Parathyroid adenoma (tissue), 2 donors: Measurements from ENCODE around the gene RRP1.
"Not testable (repeated sequence)": the region's sequence is repeated elsewhere in the genome, so short reads cannot be mapped to it uniquely, and the experiment has no call there.

Experiments
- H2AFZ ChIP-seq: fragments of 300-600 bp; sonication (generic); one replicate; pipeline ENCODE4 v1.7.0; 2017; ENCODE audit warnings: antibody characterized with exemption, mild to moderate bottlenecking
- H3K27ac ChIP-seq: fragments of 300-600 bp; sonication (generic); one replicate; pipeline ENCODE4 v1.7.0; 2017
- H3K27me3 ChIP-seq: fragments of 300-600 bp; sonication (generic); one replicate; pipeline ENCODE4 v1.7.0; 2017; ENCODE audit warnings: low read length; ENCODE audit not compliant: control insufficient read depth, insufficient read depth
- H3K36me3 ChIP-seq: fragments of 300-600 bp; sonication (generic); one replicate; pipeline ENCODE4 v1.7.0; 2017; ENCODE audit warnings: low read length; ENCODE audit not compliant: control insufficient read depth, insufficient read depth
- H3K4me1 ChIP-seq: fragments of 300-600 bp; sonication (generic); one replicate; pipeline ENCODE4 v1.7.0; 2017; ENCODE audit warnings: control low read depth
- H3K4me2 ChIP-seq: fragments of 300-600 bp; sonication (generic); one replicate; pipeline ENCODE4 v1.7.0; 2017; ENCODE audit warnings: low read length
- H3K4me3 ChIP-seq: fragments of 300-600 bp; sonication (generic); one replicate; pipeline ENCODE4 v1.7.0; 2017; ENCODE audit warnings: low read depth, low read length
- H3K79me2 ChIP-seq: fragments of 300-600 bp; sonication (generic); one replicate; pipeline ENCODE4 v1.7.0; 2017; ENCODE audit warnings: control low read depth
- H3K9ac ChIP-seq: fragments of 300-600 bp; sonication (generic); one replicate; pipeline ENCODE4 v1.7.0; 2017; ENCODE audit warnings: mild to moderate bottlenecking
- H3K9me3 ChIP-seq: fragments of 300-600 bp; sonication (generic); one replicate; pipeline ENCODE4 v1.7.0; 2017; ENCODE audit warnings: low read length; ENCODE audit not compliant: control insufficient read depth
- CTCF ChIP-seq: fragments of 300-600 bp; sonication (generic); IDR thresholded peaks from one replicate; pipeline ENCODE4 v1.7.0; 2017; ENCODE audit warnings: antibody characterized with exemption, mild to moderate bottlenecking
- donor health status: primary hyperparathyroidism.

The RRP1 gene

GRCh38 chr21:43817157-43818086, 28.0 kb downstream of the RRP1 start:
- no peak overlapping the region for H3K4me2 ChIP-seq
- H3K79me2 ChIP-seq: no peaks in the 10 kb centered on the region
- no peak overlapping the region for H3K4me3 ChIP-seq
- H3K27me3 ChIP-seq: no peaks in the 10 kb centered on the region
- no peaks in the 10 kb centered on the region for H3K36me3 ChIP-seq
- no peak for TF ChIP-seq CTCF
- no peaks in the 10 kb centered on the region for H3K4me1 ChIP-seq
- H2AFZ ChIP-seq: no peak overlapping the region
- no peaks in the 10 kb centered on the region for H3K9me3 ChIP-seq
- H3K9ac ChIP-seq: no peak overlapping the region
- H3K27ac ChIP-seq: no peak overlapping the region

- H3K4me2 ChIP-seq: no peak overlapping the region
- no peak overlapping the region for H3K27ac ChIP-seq
- H2AFZ ChIP-seq: no peak overlapping the region
- TF ChIP-seq CTCF: no peak
- H3K36me3 ChIP-seq: no peaks in the 10 kb centered on the region
- H3K27me3 ChIP-seq: no peaks in the 10 kb centered on the region
- no peak overlapping the region for H3K9ac ChIP-seq
- H3K9me3 ChIP-seq: no peaks in the 10 kb centered on the region
- H3K4me3 ChIP-seq: no peak overlapping the region
- no peaks in the 10 kb centered on the region for H3K4me1 ChIP-seq
- no peaks in the 10 kb centered on the region for H3K79me2 ChIP-seq
These were observed 29.3 kb downstream of the RRP1 start for GRCh38 chr21:43818685-43819084.

- Histone ChIP-seq H2AFZ (no peak overlapping the region), H3K4me2 (no peak overlapping the region), H3K9me3 (no peaks in the 10 kb centered on the region), H3K36me3 (no peaks in the 10 kb centered on the region), H3K79me2 (no peaks in the 10 kb centered on the region), H3K9ac (no peak overlapping the region), H3K27ac (no peak overlapping the region), H3K4me1 (no peaks in the 10 kb centered on the region), H3K27me3 (no peaks in the 10 kb centered on the region), H3K4me3 (no peak overlapping the region)
- no peak for TF ChIP-seq CTCF
These were observed 30.4 kb downstream of the RRP1 start for GRCh38 chr21:43819511-43820405.

GRCh38 chr21:43820466-43820865, 31.1 kb downstream of the RRP1 start:
- H3K9me3 ChIP-seq: no peaks in the 10 kb centered on the region
- no peak overlapping the region for H3K27ac ChIP-seq
- H3K36me3 ChIP-seq: no peaks in the 10 kb centered on the region
- TF ChIP-seq CTCF: no peak
- H3K79me2 ChIP-seq: no peaks in the 10 kb centered on the region
- no peak overlapping the region for H3K4me2 ChIP-seq
- no peak overlapping the region for H3K9ac ChIP-seq
- no peaks in the 10 kb centered on the region for H3K4me1 ChIP-seq
- H3K27me3 ChIP-seq: no peaks in the 10 kb centered on the region
- no peak overlapping the region for H2AFZ ChIP-seq
- H3K4me3 ChIP-seq: no peak overlapping the region

- H3K27ac ChIP-seq, H3K4me3 ChIP-seq, H3K79me2 ChIP-seq, H3K9ac ChIP-seq, H3K9me3 ChIP-seq, H2AFZ ChIP-seq, H3K27me3 ChIP-seq, H3K4me2 ChIP-seq, H3K36me3 ChIP-seq, H3K4me1 ChIP-seq: not testable (repeated sequence)
These were observed 32.8 kb downstream of the RRP1 start for GRCh38 chr21:43822166-43822565.

- not testable (repeated sequence) for H3K4me2 ChIP-seq, H3K9me3 ChIP-seq, H2AFZ ChIP-seq, H3K27me3 ChIP-seq, H3K4me3 ChIP-seq, H3K36me3 ChIP-seq, H3K4me1 ChIP-seq, H3K9ac ChIP-seq, H3K27ac ChIP-seq, H3K79me2 ChIP-seq
These were observed 33.4 kb downstream of the RRP1 start for GRCh38 chr21:43822741-43823140.
